DMS 273 (cell line): ENCODE measurements around the gene ACADSB.
A peak's percentile ranks its signal among the peaks of the same experiment; 100 is the strongest.

Experiments used
- DNase-seq: peaks from one replicate; lab custom pipeline; 2025; ENCODE audit not compliant: unreplicated experiment; lab: John Stamatoyannopoulos, UW

Gene ACADSB

GRCh38 chr10:123038782-123039631 lies 30.2 kb downstream of the ACADSB start:
- DNase-seq = no peak

DNA sequence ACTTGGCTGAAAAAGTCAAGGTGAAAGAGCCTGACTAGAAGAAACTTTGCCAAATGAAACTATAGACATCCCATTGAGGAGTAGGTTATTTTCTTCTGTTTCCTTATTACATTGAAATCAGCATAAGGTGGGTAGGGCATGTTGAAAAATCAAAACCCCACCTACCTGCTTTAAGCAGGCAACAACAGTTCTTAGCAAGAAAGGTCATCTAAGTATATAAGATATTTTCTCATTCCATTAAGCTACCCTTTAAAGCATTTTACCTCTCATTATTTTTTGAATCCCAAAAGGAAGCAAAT lies 30.8 kb downstream of the ACADSB start:
- DNase-seq = no peak

- DNase-seq = no peak
Observed at GRCh38 chr10:123042708-123043408, 34.1 kb downstream of the ACADSB start.

DNA sequence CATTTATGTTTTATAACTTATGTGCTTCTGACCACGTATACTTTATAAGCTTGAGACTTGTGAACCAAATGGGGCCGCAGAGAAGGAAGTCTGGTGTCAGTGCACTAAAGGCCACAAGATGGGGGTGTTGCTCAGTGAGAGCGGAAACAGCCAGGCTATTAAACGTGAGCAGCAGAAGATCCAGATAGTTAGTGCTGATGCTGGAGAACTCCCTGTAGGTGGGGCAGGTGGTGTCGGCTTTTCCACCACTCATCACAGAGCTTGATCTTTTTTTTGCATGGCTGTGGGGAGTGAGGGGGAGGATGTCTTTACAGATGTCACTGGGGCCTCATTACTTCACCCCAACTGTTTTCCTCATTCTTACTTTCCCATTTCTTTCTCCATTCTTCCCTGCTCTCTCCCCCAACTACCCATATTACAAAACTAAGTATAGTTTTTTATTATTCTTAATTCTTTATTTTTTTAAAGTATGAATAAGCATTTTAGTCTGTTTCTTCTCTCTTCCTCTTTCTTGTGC lies 34.7 kb downstream of the ACADSB start:
- peak; percentile 76 for DNase-seq

DNA sequence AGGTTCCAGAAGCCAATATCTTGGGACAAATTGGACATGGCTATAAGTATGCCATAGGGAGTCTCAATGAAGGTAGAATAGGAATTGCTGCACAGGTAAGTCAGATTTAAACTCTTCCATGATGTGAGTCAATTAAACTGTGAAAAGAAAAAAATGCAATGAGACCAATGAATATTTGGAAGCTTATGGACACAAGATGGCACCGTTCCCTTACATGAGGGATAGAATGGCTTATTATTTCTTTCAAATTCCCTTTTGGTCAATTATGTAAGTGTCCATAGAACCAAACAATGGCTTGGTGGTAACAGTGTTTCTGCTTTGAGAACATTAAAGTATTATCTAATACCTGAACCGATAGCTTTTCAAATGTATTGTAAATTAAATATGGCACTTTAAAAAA lies 35.6 kb downstream of the ACADSB start:
- DNase-seq = peak; percentile 38

DNA sequence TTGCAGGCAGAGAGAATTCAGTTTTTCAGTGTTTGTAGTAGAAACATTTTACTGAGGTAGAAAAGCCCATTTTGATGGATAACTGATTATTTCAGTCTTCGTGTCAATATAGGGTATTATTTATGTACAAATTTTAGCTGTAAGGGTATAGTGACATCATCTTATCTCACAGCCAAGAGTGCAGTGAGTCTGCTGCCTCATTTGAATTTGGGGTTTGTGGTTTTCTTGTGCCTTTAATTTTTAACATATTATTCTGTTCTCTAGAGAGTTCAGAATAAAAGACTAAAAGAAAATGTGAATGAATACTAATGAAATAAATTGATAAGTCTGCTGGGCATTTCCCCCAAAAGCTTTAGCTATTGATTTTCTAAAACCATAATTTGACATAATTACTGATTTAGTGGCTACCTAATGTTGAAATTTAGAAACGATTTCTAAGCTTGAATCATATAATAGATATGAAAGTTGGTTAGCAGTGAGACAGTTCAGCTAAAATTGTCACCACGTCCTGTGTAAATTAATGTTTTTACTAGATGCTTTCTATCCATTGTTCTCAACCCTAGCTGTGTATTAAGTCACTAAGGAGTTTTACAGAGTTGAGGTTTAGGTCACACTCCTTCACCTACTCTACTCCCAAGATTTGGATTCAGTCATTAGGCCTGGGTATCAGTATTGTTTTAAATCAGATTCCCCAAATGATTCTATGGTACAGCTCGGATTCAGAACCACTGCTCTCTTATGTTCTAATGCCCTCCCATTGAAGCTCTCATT lies 37.3 kb downstream of the ACADSB start:
- no peak for DNase-seq

GRCh38 chr10:123057968-123058367 lies 49.2 kb downstream of the ACADSB start:
- no peak for DNase-seq

DNA sequence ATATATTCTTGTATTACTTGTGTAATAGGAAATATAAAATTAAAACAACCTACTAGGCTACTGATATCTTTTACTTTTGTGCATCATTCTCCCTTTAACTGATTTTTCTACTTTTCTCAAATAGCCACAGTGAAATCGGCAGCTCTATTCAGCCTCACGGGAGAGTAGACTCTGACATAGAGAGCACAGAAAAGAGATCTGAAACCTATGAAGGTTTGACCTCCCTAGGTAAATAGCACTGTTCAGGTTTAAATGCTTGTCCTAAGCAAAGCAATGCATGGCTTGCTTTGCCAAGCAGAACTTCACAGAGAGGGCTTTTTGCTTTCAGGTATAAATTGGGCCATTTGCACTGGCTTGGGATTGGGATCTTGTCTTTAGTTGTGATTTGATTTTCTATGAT lies 53.1 kb downstream of the ACADSB start:
- no peak for DNase-seq

GRCh38 chr10:123062726-123063125 lies 53.9 kb downstream of the ACADSB start:
- no peak for DNase-seq

DNA sequence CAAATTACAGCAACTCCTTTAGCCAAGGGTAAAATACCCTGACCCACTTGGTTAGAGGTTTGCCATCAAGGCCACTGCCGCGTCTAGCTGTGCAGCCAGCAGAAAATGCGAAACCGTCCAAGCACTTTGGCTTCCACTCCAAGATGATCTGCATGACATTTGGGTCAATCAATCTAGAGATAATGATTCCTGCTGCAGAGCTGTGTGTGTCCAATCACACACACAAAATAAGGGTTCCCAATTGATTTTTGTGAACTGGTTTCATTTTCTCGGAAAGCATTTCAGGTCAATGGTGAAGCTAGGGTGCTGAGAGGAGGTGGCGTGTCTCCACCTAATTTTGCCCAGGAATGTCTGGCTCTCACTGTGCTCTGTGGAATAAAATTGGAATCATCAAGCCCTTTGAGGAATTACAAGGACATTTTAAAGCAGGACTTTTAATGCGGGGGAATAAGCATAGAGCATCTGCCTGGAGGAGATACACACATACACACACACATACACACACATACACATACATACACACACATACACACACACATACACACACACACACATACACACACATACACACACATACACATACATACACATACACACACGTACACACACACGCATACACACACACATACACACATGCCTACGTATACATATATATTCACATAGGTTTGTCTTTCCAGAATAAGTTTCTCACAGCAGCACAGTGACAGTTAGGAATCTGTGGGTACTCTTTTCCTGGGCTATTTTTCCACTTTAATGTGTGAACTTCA lies 59.5 kb downstream of the ACADSB start:
- DNase-seq = no peak

GRCh38 chr10:123069246-123069986 lies 60.6 kb downstream of the ACADSB start:
- DNase-seq = no peak

GRCh38 chr10:123073187-123073586 lies 64.4 kb downstream of the ACADSB start:
- DNase-seq = no peak

DNA sequence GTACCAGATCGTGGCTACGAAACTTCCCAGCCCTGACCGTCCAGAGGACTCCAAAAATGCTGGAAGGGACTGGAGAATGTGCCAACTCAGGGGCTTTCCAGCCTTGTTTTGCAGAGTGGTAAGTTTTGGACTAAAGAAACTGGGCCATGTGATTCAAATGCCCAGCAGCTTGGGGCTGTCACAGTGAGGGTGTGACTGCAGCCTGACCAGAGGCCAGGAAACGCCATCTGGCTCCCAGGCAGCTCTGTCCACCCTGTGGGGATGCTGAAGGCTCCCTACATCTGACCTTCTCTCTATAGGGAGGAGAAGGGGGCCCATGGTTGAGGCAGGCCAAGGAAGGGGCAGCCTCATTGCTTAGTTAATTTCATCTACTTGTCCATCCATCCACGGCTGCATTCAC lies 65.4 kb downstream of the ACADSB start:
- no peak for DNase-seq

DNA sequence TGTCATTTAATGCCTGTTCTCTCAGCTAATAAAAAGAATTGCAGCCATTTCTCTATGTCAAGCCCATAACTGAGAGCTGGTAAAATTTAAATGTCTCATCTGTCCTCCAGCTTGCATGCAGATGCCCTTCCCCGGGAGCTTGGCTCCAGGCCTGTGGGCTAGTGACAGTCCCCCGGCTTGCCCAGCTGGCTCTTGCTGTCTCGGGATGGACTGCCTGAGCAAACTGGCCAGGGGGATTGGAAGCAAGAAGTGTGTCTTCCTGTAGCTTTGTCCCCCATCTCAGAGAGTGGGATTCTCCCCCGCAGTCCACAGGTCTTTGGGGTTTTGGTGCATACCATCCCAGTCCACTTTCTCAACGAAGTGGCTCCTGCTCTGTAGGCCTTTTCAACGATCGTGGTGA lies 73.1 kb downstream of the ACADSB start:
- no peak for DNase-seq

- no peak for DNase-seq
Observed at GRCh38 chr10:123083811-123084210, 75.0 kb downstream of the ACADSB start.

- DNase-seq = no peak
Observed at GRCh38 chr10:123086281-123086680, 77.5 kb downstream of the ACADSB start.

GRCh38 chr10:123087348-123087747 lies 78.5 kb downstream of the ACADSB start:
- DNase-seq = no peak

GRCh38 chr10:123087786-123088185 lies 79.0 kb downstream of the ACADSB start:
- no peak for DNase-seq

DNA sequence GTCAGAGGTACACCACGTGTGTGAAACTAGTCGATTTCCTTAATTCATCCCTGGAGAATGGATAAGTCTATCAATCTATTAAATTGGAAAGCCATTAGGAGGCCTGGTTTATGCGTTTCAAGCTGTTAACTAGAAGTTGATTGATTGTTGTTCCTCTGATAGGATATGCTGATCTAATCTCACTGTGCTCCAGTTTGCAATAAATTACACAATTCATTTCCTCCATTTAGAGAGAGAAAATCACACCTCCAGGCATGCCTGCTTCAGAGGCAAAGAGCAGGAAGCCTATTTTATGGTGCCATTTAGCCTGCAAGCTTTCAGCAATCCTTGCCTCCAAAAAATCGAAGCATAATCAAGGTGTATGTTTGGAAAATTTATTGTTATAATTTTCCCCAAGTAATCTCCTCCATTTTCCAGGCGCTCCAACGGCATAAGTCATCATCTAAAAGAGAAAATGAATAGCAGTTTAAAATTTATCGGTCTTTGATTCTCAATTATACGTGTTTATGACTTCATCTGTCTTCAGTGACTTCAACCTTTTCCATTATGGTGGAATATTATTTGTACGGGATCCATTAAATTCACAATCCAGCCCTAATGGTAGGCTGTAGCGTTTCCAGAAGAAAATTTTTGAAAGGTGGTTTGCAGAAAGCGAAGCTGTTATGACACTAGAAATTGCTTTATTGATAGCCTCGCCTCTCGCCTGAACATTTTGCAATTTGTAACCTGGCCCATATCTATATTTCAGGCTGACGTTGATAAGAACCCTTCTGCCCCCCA lies 84.0 kb downstream of the ACADSB start:
- no peak for DNase-seq
